Measurements from ENCODE around the gene PTEN.

DNA sequence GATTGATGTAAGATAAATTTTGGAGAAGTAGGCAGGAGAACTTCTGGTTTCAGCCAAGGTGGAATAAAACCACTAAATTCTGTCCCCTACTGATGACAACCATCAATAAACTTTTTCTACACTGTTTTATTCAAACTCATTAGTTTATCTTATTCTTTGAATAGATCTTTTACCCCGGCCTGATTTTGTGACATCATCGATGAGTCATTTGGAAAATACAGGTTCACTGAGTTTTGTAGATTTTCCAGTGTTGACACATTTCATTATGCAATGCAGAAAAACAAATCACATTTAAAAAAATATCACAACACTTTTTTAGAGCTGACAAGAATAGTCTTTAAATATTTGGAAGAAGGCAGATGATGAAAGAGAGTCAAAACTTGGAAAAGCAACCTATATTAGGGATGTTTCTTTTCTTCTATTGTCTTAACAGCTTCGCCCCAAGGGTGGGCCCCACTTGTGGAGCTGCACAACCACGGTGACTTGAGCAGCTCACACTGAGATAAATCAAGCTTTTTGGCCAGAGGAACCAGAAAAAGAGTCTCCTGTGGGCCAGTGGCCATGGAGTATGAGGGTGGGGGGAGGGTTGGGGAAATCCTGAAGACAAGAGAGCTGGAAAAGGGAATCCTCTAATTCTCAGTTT lies 112.8 kb downstream of the PTEN start:
- TF ChIP-seq, protein P1, sequence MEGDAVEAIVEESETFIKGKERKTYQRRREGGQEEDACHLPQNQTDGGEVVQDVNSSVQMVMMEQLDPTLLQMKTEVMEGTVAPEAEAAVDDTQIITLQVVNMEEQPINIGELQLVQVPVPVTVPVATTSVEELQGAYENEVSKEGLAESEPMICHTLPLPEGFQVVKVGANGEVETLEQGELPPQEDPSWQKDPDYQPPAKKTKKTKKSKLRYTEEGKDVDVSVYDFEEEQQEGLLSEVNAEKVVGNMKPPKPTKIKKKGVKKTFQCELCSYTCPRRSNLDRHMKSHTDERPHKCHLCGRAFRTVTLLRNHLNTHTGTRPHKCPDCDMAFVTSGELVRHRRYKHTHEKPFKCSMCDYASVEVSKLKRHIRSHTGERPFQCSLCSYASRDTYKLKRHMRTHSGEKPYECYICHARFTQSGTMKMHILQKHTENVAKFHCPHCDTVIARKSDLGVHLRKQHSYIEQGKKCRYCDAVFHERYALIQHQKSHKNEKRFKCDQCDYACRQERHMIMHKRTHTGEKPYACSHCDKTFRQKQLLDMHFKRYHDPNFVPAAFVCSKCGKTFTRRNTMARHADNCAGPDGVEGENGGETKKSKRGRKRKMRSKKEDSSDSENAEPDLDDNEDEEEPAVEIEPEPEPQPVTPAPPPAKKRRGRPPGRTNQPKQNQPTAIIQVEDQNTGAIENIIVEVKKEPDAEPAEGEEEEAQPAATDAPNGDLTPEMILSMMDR (IDR thresholded peaks at IDR 0.05), result no peak
- no peak for TF ChIP-seq POLR2A (IDR thresholded peaks at IDR 0.05)
- TF ChIP-seq POLR2AphosphoS5 (IDR thresholded peaks at IDR 0.05), result no peak

Measured in stomach (tissue), 4 donors.